OCI-LY7 (cell line): ENCODE measurements around the gene SRSF7. TPM values are rescaled to one million over a fixed set of nuclear protein-coding genes. Genes with fewer than 3 reads are reported as not detected.

Experiments
- BruUV-seq: library from RNA; stranded (reverse); fragments of 400-500 nt; replicated peaks from 2 replicates; lab custom pipeline; 2021; lab: Mats Ljungman, UMichigan
- CTCF ChIA-PET: fragments of 300-600 bp; sonication (Branson Sonifier 250); formaldehyde crosslinking; loops from one replicate; lab custom pipeline; 2022; ENCODE audit warnings: antibody characterized with exemption; ENCODE audit not compliant: unreplicated experiment; lab: Charles Lee
- POLR2A ChIA-PET: fragments of 300-600 bp; sonication (Branson Sonifier 250); formaldehyde crosslinking; loops from one replicate; lab custom pipeline; 2022; ENCODE audit warnings: antibody characterized with exemption; lab: Charles Lee
- DNase-seq: peaks from one replicate; pipeline ENCODE4 v3.0.0-alpha.2; 2015; ENCODE audit warnings: low spot score
- H2AFZ ChIP-seq: fragments of 200-600 bp; sonication (generic), shearing (Covaris generic); 2 replicates; pipeline ENCODE4 v1.6.1; 2014; ENCODE audit warnings: mild to moderate bottlenecking, antibody characterized with exemption, low read length, moderate library complexity
- H3K27ac ChIP-seq: fragments of 200-600 bp; sonication (generic); 2 replicates; pipeline ENCODE4 v1.5.1; 2014; ENCODE audit warnings: mixed run types, low read depth, mild to moderate bottlenecking, moderate library complexity, low read length, inconsistent platforms; ENCODE audit not compliant: poor library complexity, severe bottlenecking
- H3K36me3 ChIP-seq: fragments of 200-600 bp; sonication (generic); 2 replicates; pipeline ENCODE4 v1.6.1; 2014; ENCODE audit warnings: mild to moderate bottlenecking, antibody characterized with exemption, low read length, moderate library complexity, mixed read lengths; ENCODE audit not compliant: insufficient read depth
- H3K4me1 ChIP-seq: fragments of 200-600 bp; sonication (generic); 2 replicates; pipeline ENCODE4 v1.5.1; 2014; ENCODE audit warnings: mild to moderate bottlenecking, low read length; ENCODE audit not compliant: insufficient read depth, poor library complexity, severe bottlenecking
- H3K4me2 ChIP-seq: fragments of 200-600 bp; sonication (generic); 2 replicates; pipeline ENCODE4 v1.6.1; 2014; ENCODE audit warnings: mild to moderate bottlenecking, low read length
- H3K4me3 ChIP-seq: fragments of 200-600 bp; sonication (generic); 2 replicates; pipeline ENCODE4 v1.5.1; 2014; ENCODE audit warnings: mild to moderate bottlenecking, low read depth, low read length; ENCODE audit not compliant: poor library complexity, severe bottlenecking
- H3K79me2 ChIP-seq: fragments of 200-600 bp; sonication (generic); 2 replicates; pipeline ENCODE4 v1.6.1; 2016; ENCODE audit warnings: low read depth, mild to moderate bottlenecking, low read length, moderate library complexity, mixed read lengths; ENCODE audit not compliant: insufficient read depth
- H3K9me2 ChIP-seq: fragments of 200-600 bp; sonication (generic); 2 replicates; pipeline ENCODE4 v1.6.1; 2016; ENCODE audit warnings: mild to moderate bottlenecking, low read length, mixed read lengths; ENCODE audit not compliant: insufficient read depth
- H3K9me3 ChIP-seq: fragments of 200-600 bp; sonication (generic); 2 replicates; pipeline ENCODE4 v1.6.1; 2014; ENCODE audit warnings: mild to moderate bottlenecking, mixed run types, low read length, mixed read lengths
- H4K20me1 ChIP-seq: fragments of 200-600 bp; sonication (generic); 2 replicates; pipeline ENCODE4 v1.6.1; 2014; ENCODE audit warnings: mild to moderate bottlenecking, antibody characterized with exemption, low read length, moderate library complexity, mixed read lengths; ENCODE audit not compliant: insufficient read depth
- EZH2phosphoT487 ChIP-seq: fragments of 200-600 bp; sonication (generic); IDR thresholded peaks from 2 replicates; pipeline ENCODE4 v1.6.1; 2018; ENCODE audit warnings: low read depth, borderline replicate concordance, mild to moderate bottlenecking, mixed run types, antibody characterized with exemption, low read length, moderate library complexity, mixed read lengths
- intact Hi-C: fragments of 100-400 bp; cut with micrococcal nuclease; formaldehyde crosslinking; loops from one replicate; pipeline ENCODE4 v1.10.0; 2022; ENCODE audit not compliant: unreplicated experiment
- total RNA-seq, 2 experiments: library from RNA; depleted of rRNA in 1 of 2; stranded (reverse); fragments of >200 nt in 1 of 2; shearing (Covaris generic) in 1 of 2; gene quantifications; 2 replicates each; pipeline ENCODE4 v1.2.3, GENCODE V29; 2014 to 2022
- TF ChIP-seq, protein P1 (sequence below): fragments of 200-600 bp; sonication (generic); conservative IDR thresholded peaks from 2 replicates; pipeline ENCODE4 v1.5.1; 2014; ENCODE audit warnings: mild to moderate bottlenecking, antibody characterized with exemption, low read length, moderate library complexity, mixed read lengths

Gene SRSF7
- total RNA-seq, 2 experiments from 2014 or later, result 320 to 337 TPM

- Histone ChIP-seq H3K79me2 (no peaks in the 10 kb centered on the region), H3K4me2 (no peak overlapping the region), H3K9me2 (no peaks in the 10 kb centered on the region), H3K4me1 (peaks cover 6% of the 10 kb centered on the region), H2AFZ (no peak overlapping the region), H3K27ac (no peak overlapping the region), H4K20me1 (no peaks in the 10 kb centered on the region), H3K36me3 (no peaks in the 10 kb centered on the region), H3K4me3 (no peak overlapping the region), H3K9me3 (no peaks in the 10 kb centered on the region)
- ChIA-PET CTCF (no interaction called here), POLR2A (interaction anchor here (0.6 to 0.9 kb wide), 3 partner anchors 30 to 848 kb away, joined by 3 read pairs; no protein-coding TSS in a partner anchor)
- intact Hi-C loops, result no loop called here
- TF ChIP-seq, protein P1, sequence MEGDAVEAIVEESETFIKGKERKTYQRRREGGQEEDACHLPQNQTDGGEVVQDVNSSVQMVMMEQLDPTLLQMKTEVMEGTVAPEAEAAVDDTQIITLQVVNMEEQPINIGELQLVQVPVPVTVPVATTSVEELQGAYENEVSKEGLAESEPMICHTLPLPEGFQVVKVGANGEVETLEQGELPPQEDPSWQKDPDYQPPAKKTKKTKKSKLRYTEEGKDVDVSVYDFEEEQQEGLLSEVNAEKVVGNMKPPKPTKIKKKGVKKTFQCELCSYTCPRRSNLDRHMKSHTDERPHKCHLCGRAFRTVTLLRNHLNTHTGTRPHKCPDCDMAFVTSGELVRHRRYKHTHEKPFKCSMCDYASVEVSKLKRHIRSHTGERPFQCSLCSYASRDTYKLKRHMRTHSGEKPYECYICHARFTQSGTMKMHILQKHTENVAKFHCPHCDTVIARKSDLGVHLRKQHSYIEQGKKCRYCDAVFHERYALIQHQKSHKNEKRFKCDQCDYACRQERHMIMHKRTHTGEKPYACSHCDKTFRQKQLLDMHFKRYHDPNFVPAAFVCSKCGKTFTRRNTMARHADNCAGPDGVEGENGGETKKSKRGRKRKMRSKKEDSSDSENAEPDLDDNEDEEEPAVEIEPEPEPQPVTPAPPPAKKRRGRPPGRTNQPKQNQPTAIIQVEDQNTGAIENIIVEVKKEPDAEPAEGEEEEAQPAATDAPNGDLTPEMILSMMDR, result no peak
- TF ChIP-seq EZH2phosphoT487, result no peak
- no peak for DNase-seq
- BruUV-seq, result no TSS peak
Observed at GRCh38 chr2:38702413-38702812, 48.7 kb downstream of the SRSF7 start.

DNA sequence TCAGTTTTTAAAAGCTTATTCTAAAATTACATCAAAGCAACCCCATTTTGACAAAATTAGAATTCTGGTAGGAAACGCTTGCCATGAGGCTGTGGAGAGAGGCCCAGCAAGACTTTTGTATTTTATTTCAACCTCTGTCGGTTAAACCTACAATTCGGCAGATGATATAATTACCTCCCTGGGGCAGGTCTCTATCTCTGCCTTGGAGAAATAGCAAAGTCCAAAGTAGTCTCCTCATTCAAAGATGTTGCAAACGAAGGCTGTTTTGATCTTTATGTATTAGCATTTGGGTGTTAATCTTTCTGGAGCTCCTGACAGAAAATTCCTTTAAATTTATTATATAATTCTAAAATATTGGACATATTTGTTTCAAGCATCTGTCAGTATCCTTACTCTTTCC, 49.6 kb downstream of the SRSF7 start:
- H3K9me3 ChIP-seq, result no peaks in the 10 kb centered on the region
- H3K4me2 ChIP-seq, result no peak overlapping the region
- BruUV-seq, result no TSS peak
- no peak overlapping the region for H3K4me3 ChIP-seq
- ChIA-PET CTCF (no interaction called here), POLR2A (interaction anchor here (0.6 to 0.7 kb wide), 2 partner anchors 13 to 126 kb away, joined by 3 to 4 read pairs; no protein-coding TSS in a partner anchor)
- H3K27ac ChIP-seq, result no peak overlapping the region
- intact Hi-C loops, result no loop called here
- H4K20me1 ChIP-seq, result no peaks in the 10 kb centered on the region
- no peak for DNase-seq
- H3K36me3 ChIP-seq, result no peaks in the 10 kb centered on the region
- no peak overlapping the region for H2AFZ ChIP-seq
- H3K9me2 ChIP-seq, result no peaks in the 10 kb centered on the region
- H3K4me1 ChIP-seq, result no peaks in the 10 kb centered on the region
- H3K79me2 ChIP-seq, result no peaks in the 10 kb centered on the region
- TF ChIP-seq EZH2phosphoT487, result no peak
- TF ChIP-seq, protein P1, result no peak

DNA sequence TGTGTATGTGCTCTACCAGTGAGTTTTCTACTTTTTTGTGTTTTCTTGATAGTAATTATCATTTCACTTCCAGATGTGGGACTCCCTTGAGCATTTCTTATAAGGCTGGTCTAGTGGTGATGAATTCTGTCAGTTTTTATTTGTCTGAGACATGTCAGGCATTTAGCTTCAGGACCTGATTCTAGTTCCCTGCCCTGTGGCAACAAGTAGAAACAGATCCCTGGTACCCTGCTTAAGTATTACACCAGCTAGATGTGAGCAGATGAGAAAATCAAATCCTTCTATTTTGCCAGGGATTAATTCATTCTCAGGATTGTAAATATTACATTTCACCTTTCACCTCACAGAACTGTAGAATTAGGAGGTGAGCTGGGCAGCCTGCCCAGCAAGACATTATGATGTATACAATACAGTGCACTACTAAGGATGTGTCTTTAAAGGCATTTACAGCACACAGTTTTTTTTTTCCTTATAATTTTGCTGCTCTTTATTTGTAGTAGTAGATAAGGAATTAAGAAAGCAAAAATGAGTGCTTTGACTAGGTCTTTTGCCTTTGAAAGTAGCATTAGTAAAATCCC, 50.2 kb downstream of the SRSF7 start:
- POLR2A ChIA-PET, result interaction anchor here (0.6 to 0.7 kb wide), 2 partner anchors 12 to 125 kb away, joined by 3 to 4 read pairs; no protein-coding TSS in a partner anchor
- no TSS peak for BruUV-seq
- no peaks in the 10 kb centered on the region for H4K20me1 ChIP-seq

More for the DNA sequence above, 50.2 kb downstream of the SRSF7 start:
- Histone ChIP-seq H3K9me2 (no peaks in the 10 kb centered on the region), H3K9me3 (no peaks in the 10 kb centered on the region), H3K4me3 (no peak overlapping the region), H3K79me2 (no peaks in the 10 kb centered on the region), H3K27ac (no peak overlapping the region), H3K4me1 (no peaks in the 10 kb centered on the region), H2AFZ (no peak overlapping the region), H3K4me2 (no peak overlapping the region), H3K36me3 (no peaks in the 10 kb centered on the region)
- intact Hi-C loops, result no loop called here
- TF ChIP-seq, protein P1, result no peak
- no peak for TF ChIP-seq EZH2phosphoT487
- CTCF ChIA-PET, result no interaction called here
- no peak for DNase-seq
